NT2/D1 (cell line): ENCODE data around the gene ARID3B.
A peak's percentile ranks its signal among the peaks of the same experiment; 100 is the strongest.
"Not testable (repeated sequence)": the region's sequence is repeated elsewhere in the genome, so short reads cannot be mapped to it uniquely, and the experiment has no call there.

Experiments used
- DNase-seq: peaks from one replicate; pipeline ENCODE4 v3.0.0-alpha.2; 2011; ENCODE audit warnings: low read depth, low spot score
- H3K27me3 ChIP-seq: 2 replicates; pipeline ENCODE4 v1.6.0; 2011; ENCODE audit warnings: mild to moderate bottlenecking; ENCODE audit not compliant: insufficient read length, insufficient read depth
- H3K36me3 ChIP-seq: 2 replicates; pipeline ENCODE4 v1.6.1; 2011; ENCODE audit warnings: mild to moderate bottlenecking, low read length, mixed read lengths; ENCODE audit not compliant: insufficient read depth, insufficient read length
- H3K4me1 ChIP-seq: 2 replicates; pipeline ENCODE4 v1.5.1; 2011; ENCODE audit not compliant: insufficient read depth, insufficient read length
- H3K4me3 ChIP-seq: 2 replicates; pipeline ENCODE4 v1.5.1; 2011; ENCODE audit warnings: low read depth; ENCODE audit not compliant: insufficient read length
- H3K9ac ChIP-seq: 2 replicates; pipeline ENCODE4 v1.6.0; 2011; ENCODE audit warnings: low read depth; ENCODE audit not compliant: insufficient read length
- H3K9me3 ChIP-seq: 2 replicates; pipeline ENCODE4 v1.5.1; 2011; ENCODE audit warnings: mild to moderate bottlenecking, low read length; ENCODE audit not compliant: insufficient read depth
- SUZ12 ChIP-seq: IDR thresholded peaks from 2 replicates; pipeline ENCODE4 v1.6.1; 2011; ENCODE audit not compliant: insufficient read length, insufficient read depth; ENCODE audit errors: extremely low read depth
- YY1 ChIP-seq: IDR thresholded peaks from 2 replicates; pipeline ENCODE4 v1.6.1; 2011; ENCODE audit not compliant: insufficient read length, insufficient read depth
- ZNF274 ChIP-seq: IDR thresholded peaks from 2 replicates; pipeline ENCODE4 v1.6.1; 2011; ENCODE audit warnings: mild to moderate bottlenecking, low read depth, low read length

ARID3B gene

GRCh38 chr15:74535388-74536084, 5.5 kb upstream of the ARID3B start:
- no peak overlapping the region for H3K4me3 ChIP-seq
- H3K36me3 ChIP-seq: no peaks in the 10 kb centered on the region
- H3K4me1 ChIP-seq: peaks cover 5% of the 10 kb centered on the region
- DNase-seq: no peak
- no peaks in the 10 kb centered on the region for H3K9me3 ChIP-seq
- H3K27me3 ChIP-seq: no peaks in the 10 kb centered on the region
- TF ChIP-seq ZNF274 (no peak), SUZ12 (no peak), YY1 (no peak)
- no peak overlapping the region for H3K9ac ChIP-seq

GRCh38 chr15:74537736-74538135, 3.3 kb upstream of the ARID3B start:
- Histone ChIP-seq H3K4me3 (no peak overlapping the region), H3K27me3 (no peaks in the 10 kb centered on the region), H3K9me3 (no peaks in the 10 kb centered on the region), H3K9ac (no peak overlapping the region), H3K4me1 (no peaks in the 10 kb centered on the region), H3K36me3 (no peaks in the 10 kb centered on the region)
- DNase-seq: no peak
- no peak for TF ChIP-seq ZNF274
- TF ChIP-seq YY1: no peak
- TF ChIP-seq SUZ12: no peak

- not testable (repeated sequence) for H3K9ac ChIP-seq, H3K27me3 ChIP-seq, H3K9me3 ChIP-seq, H3K36me3 ChIP-seq, H3K4me1 ChIP-seq, DNase-seq
- peak overlapping the region; percentile 85 for H3K4me3 ChIP-seq
These were observed 1.5 kb upstream of the ARID3B start for GRCh38 chr15:74539521-74539920.

GRCh38 chr15:74540161-74540760, 759 bp upstream of the ARID3B start:
- H3K4me3 ChIP-seq: peak overlapping the region; percentile 85
- DNase-seq: no peak
- no peaks in the 10 kb centered on the region for H3K4me1 ChIP-seq
- peak overlapping the region; percentile 92 for H3K9ac ChIP-seq
- H3K9me3 ChIP-seq: no peaks in the 10 kb centered on the region
- H3K27me3 ChIP-seq: no peaks in the 10 kb centered on the region
- peaks cover 12% of the 10 kb centered on the region for H3K36me3 ChIP-seq
- TF ChIP-seq ZNF274 (no peak), SUZ12 (no peak), YY1 (no peak)

- Histone ChIP-seq H3K9ac (peak overlapping the region; percentile 86), H3K36me3 (peaks cover 24% of the 10 kb centered on the region), H3K27me3 (no peaks in the 10 kb centered on the region), H3K9me3 (no peaks in the 10 kb centered on the region), H3K4me1 (peaks cover 9% of the 10 kb centered on the region), H3K4me3 (peak overlapping the region; percentile 87)
- DNase-seq: peak; percentile 56
- TF ChIP-seq SUZ12 (no peak), YY1 (no peak), ZNF274 (no peak)
These were observed 610 bp downstream of the ARID3B start for GRCh38 chr15:74541494-74542165.

GRCh38 chr15:74542166-74543042, 1.4 kb downstream of the ARID3B start:
- peak overlapping the region; percentile 87 for H3K4me3 ChIP-seq
- no peak for DNase-seq
- H3K9ac ChIP-seq: peak overlapping the region; percentile 86

More at GRCh38 chr15:74542166-74543042, 1.4 kb downstream of the ARID3B start:
- Histone ChIP-seq H3K4me1 (peaks cover 9% of the 10 kb centered on the region), H3K36me3 (peaks cover 27% of the 10 kb centered on the region), H3K9me3 (no peaks in the 10 kb centered on the region), H3K27me3 (no peaks in the 10 kb centered on the region)
- TF ChIP-seq SUZ12 (no peak), ZNF274 (no peak), YY1 (no peak)
